DMS53 treated with DMSO at 0.1 percent for 48 hours (cell line): ENCODE data around the gene NLGN1.

Experiments used
- DNase-seq: peaks from one replicate; lab custom pipeline; 2025; ENCODE audit not compliant: unreplicated experiment; lab: John Stamatoyannopoulos, UW

Gene NLGN1

DNA sequence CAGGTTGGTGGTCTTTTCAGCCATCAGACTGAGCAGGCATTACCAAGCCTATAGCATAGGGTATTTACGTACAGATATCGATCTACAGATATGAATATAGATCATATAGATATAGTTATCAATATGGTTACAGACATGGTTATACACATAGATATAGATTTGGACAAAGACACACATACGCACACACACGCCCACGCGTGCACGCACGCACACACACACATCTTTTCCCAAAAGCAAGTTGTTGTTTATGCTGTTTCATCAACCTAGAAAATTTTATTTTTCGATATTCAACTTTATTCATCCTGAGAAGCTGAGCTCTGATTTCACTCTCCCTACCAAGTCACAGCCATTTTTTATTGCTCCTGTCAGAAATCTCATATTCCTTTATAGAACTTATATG lies 309.1 kb downstream of the NLGN1 start:
- no peak for DNase-seq

GRCh38 chr3:173708191-173708590 lies 310.6 kb downstream of the NLGN1 start:
- no peak for DNase-seq

- no peak for DNase-seq
These were observed 311.5 kb downstream of the NLGN1 start for GRCh38 chr3:173709026-173709425.

- DNase-seq: no peak
These were observed 314.1 kb downstream of the NLGN1 start for GRCh38 chr3:173711619-173712018.

- DNase-seq: no peak
These were observed 322.0 kb downstream of the NLGN1 start for GRCh38 chr3:173719585-173719984.

GRCh38 chr3:173725507-173725906 lies 328.0 kb downstream of the NLGN1 start:
- DNase-seq: no peak

DNA sequence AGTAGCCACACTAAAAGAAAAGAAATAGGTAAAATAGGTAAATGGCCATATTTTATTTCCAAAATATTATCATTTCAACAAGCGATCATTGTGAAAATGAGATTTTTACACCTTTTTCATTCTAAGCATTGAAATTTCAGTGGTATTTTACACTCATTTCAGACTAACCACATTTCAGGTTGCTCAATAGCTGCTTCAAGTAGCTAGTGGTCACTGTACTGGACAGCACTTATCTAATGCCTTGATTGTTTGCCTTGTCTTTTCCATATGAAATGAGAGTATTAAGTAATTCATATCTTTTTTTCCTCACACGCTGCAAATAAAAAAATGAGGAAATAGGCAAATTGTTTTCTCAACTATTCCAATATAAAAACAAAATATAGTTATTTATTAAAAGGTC lies 332.8 kb downstream of the NLGN1 start:
- DNase-seq: no peak

- DNase-seq: no peak
These were observed 334.7 kb downstream of the NLGN1 start for GRCh38 chr3:173732237-173732636.

- DNase-seq: no peak
These were observed 335.6 kb downstream of the NLGN1 start for GRCh38 chr3:173733029-173733652.

DNA sequence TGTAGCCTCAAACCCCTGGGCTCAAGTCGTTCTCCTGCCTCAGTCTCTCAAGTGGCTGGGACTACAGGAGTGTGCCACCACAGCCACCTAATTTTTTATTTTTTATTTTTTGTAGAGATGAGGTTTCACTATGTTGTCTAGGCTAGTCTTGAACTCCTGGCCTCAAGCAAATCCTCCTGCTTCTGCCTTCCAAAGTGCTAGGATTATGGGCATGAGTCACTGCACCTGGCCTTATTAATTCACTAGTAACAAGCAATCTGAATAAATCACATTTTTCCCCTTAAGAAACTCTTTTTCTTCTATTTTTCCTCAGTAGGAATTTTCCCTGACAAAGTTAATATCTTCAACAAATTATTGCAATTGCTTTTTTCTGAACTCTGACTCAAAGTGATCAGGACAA lies 336.9 kb downstream of the NLGN1 start:
- DNase-seq: no peak

GRCh38 chr3:173734895-173735294 lies 337.4 kb downstream of the NLGN1 start:
- no peak for DNase-seq

DNA sequence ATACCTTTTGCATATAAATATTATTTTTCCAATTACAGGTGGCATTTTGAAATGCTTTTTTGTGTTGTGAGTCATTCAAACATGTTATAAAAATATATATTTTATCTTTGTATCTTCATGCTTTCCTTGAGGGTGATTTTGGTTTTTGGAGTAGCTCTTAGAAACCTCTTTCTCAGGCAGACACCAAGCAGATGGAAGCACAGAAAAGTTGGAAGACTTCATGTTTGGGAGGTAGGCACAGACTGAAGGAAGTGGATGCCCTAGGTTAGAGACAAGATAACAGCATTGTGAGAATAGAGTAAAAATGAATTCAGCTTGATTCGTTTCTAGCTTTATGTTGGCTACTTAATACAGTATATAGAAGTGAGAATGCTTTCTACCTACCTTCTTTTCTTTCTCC lies 338.3 kb downstream of the NLGN1 start:
- no peak for DNase-seq

- DNase-seq: no peak
These were observed 339.7 kb downstream of the NLGN1 start for GRCh38 chr3:173737167-173737808.

DNA sequence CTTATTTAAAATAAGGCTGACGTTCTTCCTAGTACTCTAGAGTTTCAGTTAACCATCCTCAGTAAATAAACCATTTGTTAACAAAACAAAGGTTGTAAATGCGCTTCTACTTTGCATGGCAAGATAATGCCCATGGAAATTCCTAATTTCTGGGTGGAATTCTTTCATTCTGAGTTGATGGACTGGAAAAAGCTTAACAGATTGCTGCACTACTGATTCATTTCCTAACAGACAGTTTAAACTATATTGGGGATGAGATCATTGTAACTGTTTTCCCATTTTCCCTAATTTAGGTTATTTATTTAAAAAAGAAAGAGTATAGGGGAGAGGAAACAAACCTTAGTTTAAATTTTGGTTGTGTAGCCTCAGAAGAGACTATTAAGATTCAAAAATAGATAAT lies 342.2 kb downstream of the NLGN1 start:
- no peak for DNase-seq

- DNase-seq: no peak
These were observed 344.9 kb downstream of the NLGN1 start for GRCh38 chr3:173742491-173742890.

DNA sequence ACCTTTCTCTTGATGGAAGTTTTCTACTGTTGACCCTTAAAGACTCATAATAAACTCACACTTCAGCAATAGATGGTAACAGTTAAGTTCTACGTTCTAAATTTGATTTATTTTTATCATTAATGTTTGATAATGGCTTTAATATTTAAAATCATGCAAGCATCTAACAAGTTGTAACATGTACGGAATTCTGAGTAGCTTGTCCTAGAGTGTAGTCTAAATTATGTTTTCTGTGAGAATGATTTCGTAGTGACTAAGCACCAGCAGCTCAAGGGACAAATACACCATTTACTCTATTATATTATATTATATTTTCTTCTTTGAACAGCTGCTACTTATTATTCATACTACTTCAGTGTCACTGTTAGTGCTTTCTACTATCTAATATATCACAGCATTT lies 345.6 kb downstream of the NLGN1 start:
- DNase-seq: no peak

DNA sequence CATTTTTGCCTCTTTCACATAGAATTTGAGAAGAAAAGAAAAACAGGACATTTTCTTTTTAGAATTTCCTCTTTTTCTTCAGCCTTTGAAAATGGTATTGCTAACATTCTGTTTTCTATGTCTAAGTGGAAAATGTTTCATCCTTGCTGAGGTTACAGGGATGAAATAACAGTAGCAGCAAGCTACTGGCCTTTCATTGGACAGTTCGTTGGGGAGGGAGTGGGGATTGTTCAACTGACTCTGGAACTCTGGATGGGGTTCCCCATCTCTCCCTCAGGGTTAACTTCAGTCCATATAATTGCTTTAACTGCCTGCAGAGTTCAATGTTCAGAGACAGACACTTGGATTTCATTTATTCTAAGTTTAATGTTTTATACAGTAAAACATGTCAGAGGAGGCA lies 346.0 kb downstream of the NLGN1 start:
- no peak for DNase-seq

GRCh38 chr3:173744479-173744878 lies 346.9 kb downstream of the NLGN1 start:
- no peak for DNase-seq

DNA sequence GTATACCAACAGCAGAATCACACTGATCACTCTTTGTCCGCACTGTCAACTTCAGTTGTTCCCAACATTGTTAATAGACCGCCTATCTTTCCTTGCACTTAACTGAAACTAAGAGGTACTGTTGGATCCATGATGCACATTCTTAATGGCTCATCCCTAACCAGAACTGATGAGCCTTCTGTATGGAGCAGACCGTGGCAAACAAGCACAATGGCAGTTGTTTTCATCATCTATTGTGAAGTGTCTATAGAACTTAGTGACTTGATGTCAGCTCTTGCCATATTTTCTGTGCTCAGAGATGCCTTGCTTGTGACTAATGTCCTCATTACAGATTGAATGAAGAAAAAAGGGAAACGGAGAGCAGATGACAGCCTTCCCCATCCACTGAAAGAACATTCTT lies 347.4 kb downstream of the NLGN1 start:
- no peak for DNase-seq

- DNase-seq: no peak
These were observed 348.6 kb downstream of the NLGN1 start for GRCh38 chr3:173745952-173746682.

DNA sequence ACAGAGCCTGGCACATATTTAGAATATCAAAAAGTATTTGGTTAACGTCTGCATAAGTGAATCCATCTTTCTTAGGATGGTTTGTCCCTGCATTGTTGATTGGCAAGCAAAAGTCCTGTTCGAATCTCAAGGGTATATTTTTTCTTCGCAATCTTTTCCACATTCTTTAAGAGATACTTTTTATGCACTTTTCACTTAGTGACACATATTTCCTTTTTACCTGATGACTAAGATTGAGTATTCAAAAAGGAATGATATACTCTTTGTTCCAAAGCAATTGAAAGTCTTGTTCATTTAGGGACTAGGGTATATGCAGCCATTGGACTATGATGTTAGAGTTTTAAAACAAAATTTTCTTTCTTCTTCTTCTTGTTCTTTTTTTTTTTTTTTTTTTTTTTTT lies 349.9 kb downstream of the NLGN1 start:
- DNase-seq: no peak

GRCh38 chr3:173748105-173748504 lies 350.6 kb downstream of the NLGN1 start:
- no peak for DNase-seq
